AG09319 (cell line): Measurements from ENCODE around the gene SSTR5.

ENCODE experiments used
- DNase-seq: peaks from one replicate; pipeline ENCODE4 v3.0.0-alpha.2; 2010; ENCODE audit warnings: low read depth; ENCODE audit errors: extremely low read depth
- TF ChIP-seq, protein P1 (sequence below): IDR thresholded peaks from 2 replicates; pipeline ENCODE4 v1.5.1; 2011; ENCODE audit warnings: low read depth, mild to moderate bottlenecking, inconsistent platforms, low read length, moderate library complexity

SSTR5 gene

DNA sequence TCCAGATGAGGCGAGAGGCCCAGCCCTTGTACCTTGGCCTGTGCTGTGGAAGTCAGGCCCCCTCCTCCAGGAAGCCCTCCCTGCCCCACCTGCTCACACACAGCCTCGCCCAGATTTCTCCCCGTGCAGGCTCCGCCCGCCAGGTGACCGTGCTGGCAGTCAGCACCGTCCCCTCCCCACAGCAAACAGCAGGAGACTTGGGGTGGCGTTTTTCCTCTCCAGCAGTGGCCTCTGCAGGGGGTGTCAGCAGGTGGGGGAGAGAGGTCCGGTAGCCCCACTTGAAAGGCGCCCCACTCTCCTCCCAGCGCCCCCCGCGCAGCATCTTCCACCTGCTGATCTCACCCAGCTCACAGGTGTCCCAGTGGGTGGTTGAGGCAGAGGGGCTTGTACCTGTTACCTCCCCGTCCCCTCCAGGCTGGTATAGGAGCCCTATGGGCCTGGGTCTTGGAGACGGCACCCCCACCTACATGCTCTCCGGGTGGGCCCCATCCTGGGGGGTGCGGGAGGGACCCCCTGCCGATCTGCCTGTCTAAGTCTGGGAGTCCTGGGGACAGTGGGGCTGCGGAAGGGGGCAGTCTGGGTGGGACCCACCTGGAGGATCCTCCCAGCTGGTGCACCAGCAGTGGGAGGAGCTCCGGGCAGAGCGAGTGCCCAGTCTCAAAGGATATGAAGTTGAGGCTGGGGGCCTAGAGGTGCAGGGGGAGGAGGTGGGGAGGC is 27.7 kb downstream of the SSTR5 start:
- DNase-seq: no peak
- TF ChIP-seq, protein P1, sequence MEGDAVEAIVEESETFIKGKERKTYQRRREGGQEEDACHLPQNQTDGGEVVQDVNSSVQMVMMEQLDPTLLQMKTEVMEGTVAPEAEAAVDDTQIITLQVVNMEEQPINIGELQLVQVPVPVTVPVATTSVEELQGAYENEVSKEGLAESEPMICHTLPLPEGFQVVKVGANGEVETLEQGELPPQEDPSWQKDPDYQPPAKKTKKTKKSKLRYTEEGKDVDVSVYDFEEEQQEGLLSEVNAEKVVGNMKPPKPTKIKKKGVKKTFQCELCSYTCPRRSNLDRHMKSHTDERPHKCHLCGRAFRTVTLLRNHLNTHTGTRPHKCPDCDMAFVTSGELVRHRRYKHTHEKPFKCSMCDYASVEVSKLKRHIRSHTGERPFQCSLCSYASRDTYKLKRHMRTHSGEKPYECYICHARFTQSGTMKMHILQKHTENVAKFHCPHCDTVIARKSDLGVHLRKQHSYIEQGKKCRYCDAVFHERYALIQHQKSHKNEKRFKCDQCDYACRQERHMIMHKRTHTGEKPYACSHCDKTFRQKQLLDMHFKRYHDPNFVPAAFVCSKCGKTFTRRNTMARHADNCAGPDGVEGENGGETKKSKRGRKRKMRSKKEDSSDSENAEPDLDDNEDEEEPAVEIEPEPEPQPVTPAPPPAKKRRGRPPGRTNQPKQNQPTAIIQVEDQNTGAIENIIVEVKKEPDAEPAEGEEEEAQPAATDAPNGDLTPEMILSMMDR: no peak

DNA sequence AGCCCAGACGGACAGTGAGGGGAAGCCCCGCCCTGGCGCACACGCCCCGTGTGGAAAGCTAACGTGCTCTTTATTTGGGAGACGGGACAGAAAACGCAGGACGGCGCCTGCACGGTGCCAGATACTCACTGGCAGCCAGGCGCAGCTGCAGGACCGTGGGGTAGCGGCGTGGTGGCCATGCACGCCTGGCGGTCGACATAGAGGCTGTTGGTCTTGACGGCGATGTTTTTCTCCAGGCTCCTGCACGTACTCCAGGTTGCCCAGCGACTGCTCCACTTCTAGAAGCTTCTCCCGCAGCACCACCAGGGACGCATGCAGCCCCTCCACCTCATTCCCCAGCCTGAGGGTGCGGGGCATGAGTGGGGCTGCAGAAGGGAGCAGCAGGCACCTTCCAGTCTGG is 28.6 kb downstream of the SSTR5 start:
- DNase-seq: no peak
- TF ChIP-seq, protein P1: no peak

DNA sequence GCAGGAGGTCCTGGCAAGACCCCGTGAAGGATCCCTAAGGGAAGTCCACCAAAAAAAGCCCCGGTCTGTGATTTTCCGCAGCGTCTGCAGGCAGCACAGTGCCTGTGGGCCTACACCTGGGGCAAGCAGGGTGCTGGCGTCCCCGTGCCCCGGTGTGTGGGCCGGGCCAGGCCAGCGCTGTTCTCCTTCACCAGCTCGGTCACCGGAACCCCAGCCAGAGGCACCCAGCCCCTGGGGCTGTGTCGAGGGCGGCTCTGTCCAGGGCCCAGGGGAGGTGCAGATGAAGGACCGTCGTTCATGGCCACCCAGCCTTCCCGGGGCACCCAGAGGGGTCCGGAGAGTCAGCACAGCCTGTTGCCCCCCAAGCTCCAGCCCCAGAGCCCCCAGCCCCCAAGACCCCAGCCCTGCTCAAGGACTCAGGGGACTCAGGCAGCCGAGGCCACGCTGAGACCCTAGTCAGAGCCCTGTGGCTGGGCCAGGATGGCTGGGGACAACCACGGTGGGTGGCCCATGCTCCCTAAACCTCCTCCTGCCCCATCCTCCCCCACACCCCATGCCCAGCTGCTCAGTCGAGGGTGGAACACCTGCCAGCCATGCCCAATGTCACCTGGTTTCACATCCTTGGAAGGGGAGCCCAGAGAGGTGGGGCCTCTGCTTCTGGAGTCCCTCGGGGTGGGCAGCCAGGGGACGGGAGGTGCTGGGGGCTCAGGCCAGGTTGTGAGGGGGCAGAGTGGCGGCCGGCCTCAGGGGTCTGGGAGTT is 29.2 kb downstream of the SSTR5 start:
- no peak for DNase-seq

DNA sequence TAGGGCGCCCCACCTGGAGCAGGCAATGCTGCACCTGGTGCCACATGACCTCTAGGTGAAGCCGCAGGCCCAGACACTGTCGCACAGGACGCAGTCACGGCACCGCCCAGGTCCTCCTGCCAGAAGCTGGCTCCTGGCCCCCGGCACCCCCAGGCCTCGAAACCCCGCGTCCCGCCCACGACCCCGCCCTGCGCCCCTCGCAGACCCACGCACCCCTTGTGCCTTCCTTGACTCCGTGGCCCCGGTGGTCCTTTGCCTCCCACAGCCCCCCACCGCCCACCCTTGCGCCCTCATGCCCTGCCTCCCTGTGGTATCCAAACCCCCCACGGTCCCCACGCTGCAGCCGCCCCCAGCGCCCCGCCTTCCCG is 29.8 kb downstream of the SSTR5 start:
- TF ChIP-seq, protein P1: no peak
- DNase-seq: no peak

More for the DNA sequence above, 29.2 kb downstream of the SSTR5 start:
- TF ChIP-seq, protein P1: no peak

DNA sequence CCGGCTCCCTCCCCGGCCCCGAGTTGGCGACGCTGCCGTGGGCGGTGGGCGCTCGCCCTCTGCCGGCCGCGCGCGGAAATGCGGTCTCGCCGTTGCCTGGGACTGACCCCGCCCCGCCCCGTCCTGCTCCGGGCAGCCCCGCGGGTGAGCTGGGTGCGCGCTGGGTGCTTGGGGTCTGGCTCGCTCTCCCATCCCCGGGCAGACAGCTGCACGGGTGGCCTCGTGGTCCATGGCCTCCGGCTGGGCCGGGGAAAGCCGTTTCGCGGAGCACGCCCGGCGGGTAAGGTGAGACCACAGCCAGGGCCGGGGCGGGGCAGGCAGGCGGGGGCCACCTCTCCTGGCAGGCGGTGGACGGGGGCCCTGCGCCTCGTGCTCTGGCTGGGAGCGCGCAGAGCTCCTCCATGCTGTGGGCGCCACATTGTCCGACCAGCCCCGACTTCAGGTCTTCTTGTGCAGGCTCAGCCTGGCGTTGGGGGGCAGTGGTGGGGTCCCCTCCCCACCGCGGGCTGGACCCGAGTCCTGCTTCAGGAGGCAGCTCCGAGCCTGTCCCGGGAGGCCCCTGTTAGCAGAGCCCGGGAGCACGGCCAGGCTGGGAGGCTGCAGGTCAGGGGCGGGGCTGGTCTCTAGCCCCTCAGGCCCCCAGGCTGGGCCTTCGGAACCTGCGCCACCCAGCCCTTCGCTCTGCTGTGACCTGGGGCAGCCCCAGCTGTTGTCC is 30.5 kb downstream of the SSTR5 start:
- no peak for DNase-seq
- TF ChIP-seq, protein P1: peak; percentile 36

DNA sequence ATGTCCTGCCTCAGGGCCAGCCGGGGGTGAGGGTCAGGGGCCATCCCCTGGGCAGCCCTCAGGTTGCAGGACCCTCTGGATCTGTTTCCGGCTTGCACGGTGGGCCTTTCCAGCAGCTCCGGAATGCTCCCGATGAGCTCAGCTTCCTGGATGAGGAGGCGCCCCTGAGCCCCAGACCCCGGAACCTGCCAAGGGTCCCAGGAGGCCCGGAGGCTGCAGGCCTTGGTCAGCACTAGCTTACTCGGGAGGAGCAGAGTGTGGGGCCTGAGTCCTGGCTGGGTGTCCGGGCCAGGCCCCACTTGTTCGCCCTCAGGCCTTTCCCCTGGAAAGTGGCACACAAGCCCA is 31.1 kb downstream of the SSTR5 start:
- TF ChIP-seq, protein P1: no peak
- no peak for DNase-seq
